H9 (cell line): ENCODE measurements around the gene STAT3. TPM values are rescaled to one million over a fixed set of nuclear protein-coding genes. Genes with fewer than 3 reads are reported as not detected.

ENCODE experiments used
- DNase-seq: peaks from one replicate; pipeline ENCODE4 v3.0.0-alpha.2; 2017
- H2AFZ ChIP-seq: one replicate; pipeline ENCODE4 v1.6.1; 2013; ENCODE audit warnings: mild to moderate bottlenecking, low read length, control low read depth, moderate library complexity
- H2AK5ac ChIP-seq: 2 replicates; pipeline ENCODE4 v1.6.1; 2013; ENCODE audit warnings: low read length, control low read depth, mixed read lengths; ENCODE audit not compliant: insufficient read length
- H2BK120ac ChIP-seq: one replicate; pipeline ENCODE4 v1.6.1; 2013; ENCODE audit warnings: low read depth, mild to moderate bottlenecking, low read length, control low read depth, inconsistent platforms; ENCODE audit not compliant: poor library complexity, severe bottlenecking
- H2BK12ac ChIP-seq: 2 replicates; pipeline ENCODE4 v1.6.1; 2013; ENCODE audit warnings: low read length, control low read depth, mixed read lengths, low read depth; ENCODE audit not compliant: insufficient read length
- H2BK15ac ChIP-seq: 2 replicates; pipeline ENCODE4 v1.6.1; 2013; ENCODE audit warnings: low read depth, low read length, control low read depth
- H2BK20ac ChIP-seq: one replicate; pipeline ENCODE4 v1.6.1; 2013; ENCODE audit warnings: low read depth, mild to moderate bottlenecking, low read length, control low read depth, inconsistent platforms; ENCODE audit not compliant: poor library complexity, severe bottlenecking
- H2BK5ac ChIP-seq: 2 replicates; pipeline ENCODE4 v1.6.1; 2013; ENCODE audit warnings: low read length, control low read depth, mixed read lengths; ENCODE audit not compliant: insufficient read length
- H3K14ac ChIP-seq: 2 replicates; pipeline ENCODE4 v1.6.1; 2013; ENCODE audit warnings: low read length, control low read depth; ENCODE audit not compliant: insufficient read depth
- H3K18ac ChIP-seq: 2 replicates; pipeline ENCODE4 v1.6.1; 2013; ENCODE audit warnings: low read depth, mild to moderate bottlenecking, mixed read lengths, low read length, control low read depth; ENCODE audit not compliant: insufficient read length
- H3K23ac ChIP-seq: 2 replicates; pipeline ENCODE4 v1.6.1; 2013; ENCODE audit warnings: low read length, control low read depth, mixed read lengths, low read depth; ENCODE audit not compliant: insufficient read length
- H3K23me2 ChIP-seq: 2 replicates; pipeline ENCODE4 v1.6.1; 2013; ENCODE audit warnings: low read depth, mild to moderate bottlenecking, mixed read lengths, low read length, control low read depth; ENCODE audit not compliant: insufficient read length, poor library complexity, severe bottlenecking
- H3K27ac ChIP-seq: 2 replicates; pipeline ENCODE4 v1.5.1; 2013; ENCODE audit warnings: low read length, control low read depth, mixed read lengths, low read depth; ENCODE audit not compliant: insufficient read length
- H3K27me3 ChIP-seq: 2 replicates; pipeline ENCODE4 v1.6.1; 2013; ENCODE audit warnings: low read length, control low read depth, inconsistent platforms; ENCODE audit not compliant: insufficient read depth
- H3K4ac ChIP-seq: 2 replicates; pipeline ENCODE4 v1.6.1; 2013; ENCODE audit warnings: low read depth, mild to moderate bottlenecking, control low read depth, inconsistent platforms, low read length, moderate library complexity
- H3K4me1 ChIP-seq: 2 replicates; pipeline ENCODE4 v1.6.1; 2013; ENCODE audit warnings: low read length, control low read depth, inconsistent platforms; ENCODE audit not compliant: insufficient read depth
- H3K4me2 ChIP-seq: 2 replicates; pipeline ENCODE4 v1.6.1; 2013; ENCODE audit warnings: low read length, control low read depth, mixed read lengths; ENCODE audit not compliant: insufficient read length, insufficient read depth
- H3K56ac ChIP-seq: 2 replicates; pipeline ENCODE4 v1.6.1; 2013; ENCODE audit warnings: low read depth, mild to moderate bottlenecking, mixed read lengths, low read length, control low read depth; ENCODE audit not compliant: insufficient read length
- H3K79me1 ChIP-seq: 2 replicates; pipeline ENCODE4 v1.6.1; 2013; ENCODE audit warnings: low read depth, mild to moderate bottlenecking, moderate library complexity, low read length, control low read depth, inconsistent platforms; ENCODE audit not compliant: insufficient read depth, poor library complexity, severe bottlenecking
- H3K79me2 ChIP-seq: 2 replicates; pipeline ENCODE4 v1.6.1; 2013; ENCODE audit warnings: low read length, control low read depth, inconsistent platforms; ENCODE audit not compliant: insufficient read depth
- H3K9ac ChIP-seq: 2 replicates; pipeline ENCODE4 v1.6.1; 2013; ENCODE audit warnings: low read length, control low read depth, mixed read lengths; ENCODE audit not compliant: insufficient read length; ENCODE audit errors: extremely low read depth
- H3K9me3 ChIP-seq: one replicate; pipeline ENCODE4 v1.6.1; 2013; ENCODE audit warnings: low read depth, low read length, inconsistent platforms; ENCODE audit not compliant: control insufficient read depth
- H3T11ph ChIP-seq: one replicate; pipeline ENCODE4 v1.6.1; 2013; ENCODE audit warnings: mild to moderate bottlenecking, low read length, control low read depth, inconsistent platforms
- H4K20me1 ChIP-seq: one replicate; pipeline ENCODE4 v1.6.1; 2013; ENCODE audit not compliant: control insufficient read depth, insufficient read length, insufficient read depth
- H4K5ac ChIP-seq: 2 replicates; pipeline ENCODE4 v1.6.1; 2013; ENCODE audit warnings: low read depth, mild to moderate bottlenecking, mixed read lengths, low read length, control low read depth; ENCODE audit not compliant: insufficient read length
- H4K8ac ChIP-seq: replicated peaks from 2 replicates; pipeline ENCODE4 v1.6.1; 2013; ENCODE audit warnings: low read length, control low read depth, mixed read lengths, low read depth; ENCODE audit not compliant: insufficient read length
- H4K91ac ChIP-seq: 2 replicates; pipeline ENCODE4 v1.6.1; 2013; ENCODE audit warnings: low read depth, mild to moderate bottlenecking, moderate library complexity, mixed read lengths, low read length, control low read depth; ENCODE audit not compliant: insufficient read length
- H3K27ac Mint-ChIP-seq, 3 experiments: 2 replicates in 2 of 3; 3 replicates in 1 of 3; pipeline ENCODE4 v1.8.0; 2020 to 2021; ENCODE audit warnings: mixed read lengths in 3 of 3, mild to moderate bottlenecking in 1 of 3, moderate library complexity in 1 of 3
- H3K27me3 Mint-ChIP-seq: 2 replicates; pipeline ENCODE4 v1.8.0; 2021; ENCODE audit warnings: low read depth, mild to moderate bottlenecking, moderate library complexity, mixed read lengths
- H3K36me3 Mint-ChIP-seq, 3 experiments: 2 replicates in 2 of 3; 3 replicates in 1 of 3; pipeline ENCODE4 v1.8.0; 2020 to 2021; ENCODE audit warnings: low read depth in 3 of 3, mixed read lengths in 3 of 3; ENCODE audit not compliant: insufficient read depth in 1 of 3
- H3K4me1 Mint-ChIP-seq, 2 experiments: 2 replicates each; pipeline ENCODE4 v1.8.0; 2020; ENCODE audit warnings: mixed read lengths in 2 of 2
- H3K4me3 Mint-ChIP-seq, 2 experiments: 2 replicates in 1 of 2; 3 replicates in 1 of 2; pipeline ENCODE4 v1.8.0; 2020 to 2021; ENCODE audit warnings: mild to moderate bottlenecking in 2 of 2, mixed read lengths in 2 of 2, moderate library complexity in 1 of 2
- H3K9me3 Mint-ChIP-seq, 2 experiments: 2 replicates in 1 of 2; 3 replicates in 1 of 2; pipeline ENCODE4 v1.8.0; 2020; ENCODE audit warnings: mild to moderate bottlenecking in 2 of 2, mixed read lengths in 2 of 2, moderate library complexity in 1 of 2
- WGBS: extraction: QIAGEN DNeasy Blood & Tissue Kit; methylation state at CpG from one replicate; pipeline ENCODE4 v1.1.7; 2013; ENCODE audit warnings: missing lambda C conversion rate, low lambda C conversion rate, mixed read lengths; ENCODE audit not compliant: insufficient read length; ENCODE audit errors: extremely low coverage; 5-methylcytosine and 5-hydroxymethylcytosine counted together
- total RNA-seq: library from RNA; stranded (reverse); gene quantifications from 2 replicates; pipeline ENCODE4 v1.2.1, GENCODE V29; 2021
- TF ChIP-seq, protein P1 (sequence below): fragments of 200-600 bp; sonication (generic); conservative IDR thresholded peaks from 3 replicates; pipeline ENCODE4 v1.8.0; 2021; ENCODE audit warnings: antibody characterized with exemption, mild to moderate bottlenecking

The STAT3 gene
- total RNA-seq, 1 experiment from 2014 or later: 83.2 TPM

DNA sequence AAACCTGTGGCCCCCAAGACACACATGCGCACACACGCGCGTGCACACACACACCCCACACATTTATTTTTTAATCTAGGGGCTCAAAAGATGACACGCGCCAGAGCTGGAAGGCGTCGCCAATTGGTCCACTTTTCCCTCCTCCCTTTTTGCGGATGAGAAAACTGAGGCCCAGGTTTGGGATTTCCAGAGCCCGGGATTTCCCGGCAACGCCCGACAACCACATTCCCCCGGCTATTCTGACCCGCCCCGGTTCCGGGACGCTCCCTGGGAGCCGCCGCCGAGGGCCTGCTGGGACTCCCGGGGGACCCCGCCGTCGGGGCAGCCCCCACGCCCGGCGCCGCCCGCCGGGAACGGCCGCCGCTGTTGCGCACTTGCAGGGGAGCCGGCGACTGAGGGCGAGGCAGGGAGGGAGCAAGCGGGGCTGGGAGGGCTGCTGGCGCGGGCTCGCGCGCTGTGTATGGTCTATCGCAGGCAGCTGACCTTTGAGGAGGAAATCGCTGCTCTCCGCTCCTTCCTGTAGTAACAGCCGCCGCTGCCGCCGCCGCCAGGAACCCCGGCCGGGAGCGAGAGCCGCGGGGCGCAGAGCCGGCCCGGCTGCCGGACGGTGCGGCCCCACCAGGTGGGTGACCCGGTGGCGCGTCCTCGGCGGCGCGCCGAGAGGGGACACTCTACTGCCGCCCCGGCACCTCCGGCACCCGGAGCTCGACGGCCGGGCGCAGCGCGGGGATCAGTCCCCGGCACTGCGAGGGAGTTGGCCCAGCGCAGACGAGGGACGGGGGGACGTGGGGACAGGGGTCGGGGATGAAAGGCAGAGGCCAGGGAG is 100.1 kb downstream of the STAT3 start, which contains the start of gene STAT5A:
TSS of gene STAT5A (plus strand) at position 522 of the 826 bp plus-strand sequence. CDS start 914 bp downstream, outside the sequence.
- Histone ChIP-seq H3K9ac (no peak within 1 kb of the TSS), H3K4ac (no peak within 1 kb of the TSS), H4K20me1 (no peaks in the 10 kb centered on the region), H2AK5ac (no peak within 1 kb of the TSS), H3K23me2 (peaks cover 4% of the 10 kb centered on the region), H2BK15ac (no peak within 1 kb of the TSS), H3K14ac (peak within 1 kb of the TSS; percentile 39), H4K5ac (no peak within 1 kb of the TSS), H2BK120ac (no peak within 1 kb of the TSS), H3K79me2 (no peaks in the 10 kb centered on the region), H4K91ac (no peak within 1 kb of the TSS), H3K27ac (no peak within 1 kb of the TSS), H3K18ac (no peak within 1 kb of the TSS), H3K4me1 (peaks cover 7% of the 10 kb centered on the region; the same call in 1 of the 2 replicates), H3K79me1 (no peaks in the 10 kb centered on the region), H2BK12ac (no peak within 1 kb of the TSS), H2BK5ac (no peak within 1 kb of the TSS), H3T11ph (no peak within 1 kb of the TSS), H2AFZ (no peak within 1 kb of the TSS), H3K27me3 (no peaks in the 10 kb centered on the region; the same call in 1 of the 2 replicates), H3K23ac (no peak within 1 kb of the TSS), H3K56ac (no peak within 1 kb of the TSS), H2BK20ac (no peak within 1 kb of the TSS), H3K4me2 (peak within 1 kb of the TSS; percentile 19), H3K9me3 (no peaks in the 10 kb centered on the region), H4K8ac (no peak within 1 kb of the TSS)
- Mint-ChIP-seq H3K27ac (no peak within 1 kb of the TSS; a peak in 1 of 7 replicates), H3K4me3 (peak within 1 kb of the TSS; percentile 58 to 81), H3K27me3 (peaks cover 38% of the 10 kb centered on the region), H3K36me3 (peaks cover 0 to 2% (median 0%) of the 10 kb centered on the region in 3 experiments; a peak in 2 of 7 replicates), H3K4me1 (peaks cover 6 to 22% of the 10 kb centered on the region in 2 experiments), H3K9me3 (no peaks in the 10 kb centered on the region)
- no CpG with 5 or more reads among the region's 88 CpGs for WGBS
- TF ChIP-seq, protein P1, sequence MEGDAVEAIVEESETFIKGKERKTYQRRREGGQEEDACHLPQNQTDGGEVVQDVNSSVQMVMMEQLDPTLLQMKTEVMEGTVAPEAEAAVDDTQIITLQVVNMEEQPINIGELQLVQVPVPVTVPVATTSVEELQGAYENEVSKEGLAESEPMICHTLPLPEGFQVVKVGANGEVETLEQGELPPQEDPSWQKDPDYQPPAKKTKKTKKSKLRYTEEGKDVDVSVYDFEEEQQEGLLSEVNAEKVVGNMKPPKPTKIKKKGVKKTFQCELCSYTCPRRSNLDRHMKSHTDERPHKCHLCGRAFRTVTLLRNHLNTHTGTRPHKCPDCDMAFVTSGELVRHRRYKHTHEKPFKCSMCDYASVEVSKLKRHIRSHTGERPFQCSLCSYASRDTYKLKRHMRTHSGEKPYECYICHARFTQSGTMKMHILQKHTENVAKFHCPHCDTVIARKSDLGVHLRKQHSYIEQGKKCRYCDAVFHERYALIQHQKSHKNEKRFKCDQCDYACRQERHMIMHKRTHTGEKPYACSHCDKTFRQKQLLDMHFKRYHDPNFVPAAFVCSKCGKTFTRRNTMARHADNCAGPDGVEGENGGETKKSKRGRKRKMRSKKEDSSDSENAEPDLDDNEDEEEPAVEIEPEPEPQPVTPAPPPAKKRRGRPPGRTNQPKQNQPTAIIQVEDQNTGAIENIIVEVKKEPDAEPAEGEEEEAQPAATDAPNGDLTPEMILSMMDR: no peak
- DNase-seq: peak; percentile 81
